K562 (cell line): ENCODE results near the gene MAP1LC3A. TPM values are rescaled to one million over a fixed set of nuclear protein-coding genes. Genes with fewer than 3 reads are reported as not detected.

ENCODE experiments used
- ATAC-seq: fragments of 200-7000 bp; cut with Tn5 transposase; 3 replicates; pipeline ENCODE4 v1.9.1; 2020; ENCODE audit warnings: moderate library complexity
- BruUV-seq: library from RNA; stranded (reverse); fragments of 400-500 nt; replicated peaks from 2 replicates; lab custom pipeline; 2021; lab: Mats Ljungman, UMichigan
- CTCF ChIA-PET: fragments of 300-600 bp; formaldehyde crosslinking; extraction: SDS; loops from one replicate; lab custom pipeline; 2021; ENCODE audit warnings: low intra/inter-chr PET ratio; lab: Yijun Ruan, JAX
- POLR2A ChIA-PET: fragments of 300-600, 350-650 bp; sonication (Branson Sonifier 250); formaldehyde crosslinking; extraction: SDS; loops from one replicate; lab custom pipeline; 2021; ENCODE audit warnings: antibody characterized with exemption, inconsistent platforms; lab: Yijun Ruan, JAX
- DNase-seq, 4 experiments: peaks; one replicate each; pipeline versions ENCODE4 v3.0.0 to v3.0.0-alpha.2; 2011 to 2018; ENCODE audit warnings: low spot score in 3 of 4, mixed read lengths in 3 of 4; ENCODE audit errors: extremely low read depth in 1 of 4
- FAIRE-seq: peaks from 2 replicates; lab custom pipeline; 2011; peaks lifted over from hg19 to GRCh38; lab: Jason Lieb, UNC
- H2AFZ ChIP-seq: 2 replicates; pipeline ENCODE4 v1.6.0; 2011; ENCODE audit warnings: low read depth, low read length, control low read depth, inconsistent platforms
- H3K27ac ChIP-seq: fragments of 200-600 bp; 3 replicates; pipeline ENCODE4 v1.8.0; 2011; ENCODE audit warnings: low read depth, mild to moderate bottlenecking, control low read depth, inconsistent platforms, low read length, moderate library complexity, mixed read lengths; ENCODE audit errors: extremely low read depth
- H3K27me3 ChIP-seq, 2 experiments: fragments of 300-600 bp in 1 of 2; 2 replicates in 1 of 2; 3 replicates in 1 of 2; pipeline versions ENCODE4 v1.6.0 to v1.8.0; 2011; ENCODE audit warnings: inconsistent platforms in 2 of 2, low read length in 2 of 2, mild to moderate bottlenecking in 1 of 2, mixed read lengths in 1 of 2, moderate library complexity in 1 of 2; ENCODE audit not compliant: control insufficient read depth in 2 of 2, insufficient read depth in 2 of 2
- H3K36me3 ChIP-seq: fragments of 300-600 bp; 3 replicates; pipeline ENCODE4 v1.8.0; 2011; ENCODE audit warnings: mild to moderate bottlenecking, low read length, inconsistent platforms; ENCODE audit not compliant: control insufficient read depth, insufficient read depth
- H3K4me1 ChIP-seq, 2 experiments: fragments of 200-600 bp in 1 of 2; replicated peaks in 1 of 2; 2 replicates in 1 of 2; 3 replicates in 1 of 2; pipeline versions ENCODE4 v1.5.1 to v1.8.0; 2011; ENCODE audit warnings: inconsistent platforms in 2 of 2, low read length in 2 of 2, mild to moderate bottlenecking in 1 of 2, mixed read lengths in 1 of 2, moderate library complexity in 1 of 2; ENCODE audit not compliant: control insufficient read depth in 2 of 2, insufficient read depth in 2 of 2
- H3K4me2 ChIP-seq: 2 replicates; pipeline ENCODE4 v1.6.1; 2011; ENCODE audit warnings: low read length, control low read depth, inconsistent platforms, mixed read lengths; ENCODE audit not compliant: insufficient read depth
- H3K4me3 ChIP-seq: fragments of 200-600 bp; sonication (generic), shearing (Covaris generic); 2 replicates; pipeline ENCODE4 v1.5.1; 2016; ENCODE audit warnings: control low read depth, inconsistent platforms
- H3K79me2 ChIP-seq: fragments of 200-600 bp; 3 replicates; pipeline ENCODE4 v1.8.0; 2011; ENCODE audit warnings: low read length, inconsistent platforms; ENCODE audit not compliant: control insufficient read depth, insufficient read depth
- H3K9ac ChIP-seq, 2 experiments: 2 replicates each; pipeline versions ENCODE4 v1.6.0 to v1.6.1; 2011; ENCODE audit warnings: low read depth in 2 of 2, low read length in 2 of 2, control low read depth in 1 of 2, inconsistent platforms in 1 of 2, mild to moderate bottlenecking in 1 of 2, mixed read lengths in 1 of 2; ENCODE audit not compliant: insufficient read depth in 1 of 2
- H3K9me1 ChIP-seq: one replicate; pipeline ENCODE4 v1.6.0; 2011; ENCODE audit warnings: inconsistent platforms, mild to moderate bottlenecking, low read length, moderate library complexity; ENCODE audit not compliant: control insufficient read depth, insufficient read depth
- H3K9me3 ChIP-seq: replicated peaks from 2 replicates; pipeline ENCODE4 v1.5.1; 2011; ENCODE audit warnings: low read depth, low read length, inconsistent platforms; ENCODE audit not compliant: control insufficient read depth, insufficient read depth
- H4K20me1 ChIP-seq: replicated peaks from 2 replicates; pipeline ENCODE4 v1.6.1; 2011; ENCODE audit warnings: low read length, inconsistent platforms, mixed read lengths; ENCODE audit not compliant: control insufficient read depth, insufficient read depth
- ETS2 ChIP-seq: IDR thresholded peaks from 2 replicates; pipeline ENCODE4 v1.6.1; 2016; ENCODE audit warnings: borderline replicate concordance, missing genetic modification characterization, mild to moderate bottlenecking, moderate library complexity, missing compliant biosample characterization; ENCODE audit not compliant: poor library complexity, severe bottlenecking
- KDM5B ChIP-seq: fragments of 200-600 bp; sonication (generic); IDR thresholded peaks from 2 replicates; pipeline ENCODE4 v1.6.1; 2012; ENCODE audit warnings: low read depth, mild to moderate bottlenecking, moderate library complexity, low read length, control low read depth, inconsistent platforms; ENCODE audit not compliant: insufficient replicate concordance
- MEF2A ChIP-seq: IDR thresholded peaks from 2 replicates; pipeline ENCODE4 v1.6.1; 2011; ENCODE audit warnings: low read depth, mild to moderate bottlenecking, low read length, moderate library complexity; ENCODE audit not compliant: control insufficient read depth
- PHTF2 ChIP-seq: fragments of 250-450 bp; sonication (Bioruptor Pico); IDR thresholded peaks from 2 replicates; pipeline ENCODE4 v1.5.0; 2021; ENCODE audit warnings: mild to moderate bottlenecking
- ZFPM2 ChIP-seq: fragments of 250-450 bp; sonication (Bioruptor Pico); IDR thresholded peaks from 2 replicates; pipeline ENCODE4 v1.5.1; 2022; ENCODE audit warnings: mild to moderate bottlenecking
- ZKSCAN8 ChIP-seq: fragments of 200-800 bp; sonication (Bioruptor generic); IDR thresholded peaks from 2 replicates; pipeline ENCODE4 v1.6.1; 2016; ENCODE audit warnings: missing genetic modification characterization, missing compliant biosample characterization
- ZNF589 ChIP-seq: fragments of 200-800 bp; sonication (Bioruptor generic); IDR thresholded peaks from 2 replicates; pipeline ENCODE4 v1.6.1; 2016; ENCODE audit warnings: low read depth, missing genetic modification characterization, missing compliant biosample characterization
- WGBS: fragments of 100-300 bp; shearing (Covaris generic); methylation state at CpG from one replicate; pipeline ENCODE4 v1.1.6; 2016; ENCODE audit warnings: low coverage, mixed read lengths; ENCODE audit not compliant: insufficient coverage; ENCODE audit errors: missing lambda C conversion rate; 5-methylcytosine and 5-hydroxymethylcytosine counted together
- in situ Hi-C: fragments of 300-500 bp; cut with MboI; formaldehyde crosslinking; loops from 4 replicates; pipeline ENCODE4 v1.15.0; 2018; ENCODE audit warnings: inconsistent platforms, mixed read lengths
- intact Hi-C: fragments of 100-400 bp; cut with micrococcal nuclease; formaldehyde crosslinking; loops from 2 replicates; pipeline ENCODE4 v1.14.2; 2022
- polyA plus RNA-seq, 8 experiments: library from polyadenylated mRNA; depleted of rRNA in 4 of 8; stranded (reverse) in 5 of 8; unstranded in 3 of 8; fragments of >200 nt; fragmentation: Nextera tagmentation in 2 of 8; fragmentation: Illumina TruSeq in 1 of 8; extraction: Ambion mirVana in 2 of 8; extraction: Trizol in 1 of 8; gene quantifications; 2 replicates each; pipeline versions ENCODE4 v1.2.1 to v1.2.3, GENCODE V29; 2011 to 2014; ENCODE audit warnings: inconsistent platforms in 1 of 8, missing spikeins in 1 of 8
- total RNA-seq, 7 experiments: library from RNA; depleted of rRNA in 6 of 7; stranded (reverse); fragments of >200 nt in 6 of 7; fragmentation: Illumina TruSeq in 2 of 7; extraction: Trizol in 2 of 7; gene quantifications; 2 replicates each; pipeline versions ENCODE4 v1.2.1 to v1.2.3, GENCODE V29; 2011 to 2021; ENCODE audit warnings: low replicate concordance in 1 of 7

Gene MAP1LC3A
- total and polyA plus RNA-seq, 9 of the 15 experiments (the other 6 are each of a cell fraction or from before 2014, with no cell fraction given) = 0.27 to 0.38 TPM; not detected in 7

DNA sequence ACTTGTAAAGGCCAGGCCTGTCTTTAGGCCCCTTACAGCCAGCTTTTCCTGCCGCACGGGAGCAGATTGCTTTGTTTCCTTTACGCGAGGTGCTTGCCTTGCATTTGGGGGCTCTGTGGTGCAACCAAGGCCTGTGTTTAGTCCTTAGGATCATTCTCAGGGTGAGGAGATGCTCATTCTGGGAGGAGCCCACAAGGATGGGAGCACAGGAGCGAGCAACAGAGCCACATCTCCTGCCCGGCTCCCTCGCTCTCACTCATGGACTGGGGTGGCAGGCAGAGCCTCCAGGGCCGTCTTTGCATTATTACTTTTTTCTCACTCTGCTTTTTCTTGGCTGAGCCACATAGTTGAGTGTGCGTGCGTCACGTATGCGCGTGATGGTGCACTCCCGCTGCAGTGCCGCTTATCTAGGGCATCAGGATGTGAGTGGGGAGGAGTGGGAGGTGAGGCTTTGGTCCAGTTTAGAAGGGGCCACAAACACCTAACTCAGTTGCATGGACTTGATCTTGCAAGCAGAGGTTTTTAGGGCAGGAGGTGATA is 23.1 kb upstream of the MAP1LC3A start:
- no peak overlapping the region for H3K4me3 ChIP-seq
- H3K4me1 ChIP-seq = peaks cover 0 to 3% of the 10 kb centered on the region in 2 experiments; a peak in 1 of 5 replicates
- H3K9me1 ChIP-seq = no peaks in the 10 kb centered on the region
- H3K27me3 ChIP-seq = no peaks in the 10 kb centered on the region
- POLR2A ChIA-PET = interaction anchor here (0.9 kb wide), 1 partner anchor 9 kb away, joined by 3 read pairs; no protein-coding TSS in a partner anchor
- DNase-seq (no peak), ATAC-seq (no peak), FAIRE-seq (no peak)
- H3K27ac ChIP-seq = no peak overlapping the region
- no peak overlapping the region for H3K4me2 ChIP-seq
- in situ Hi-C loops (loop anchor here (10.0 kb wide), 1 partner anchor 169 kb away; the partner anchor contains the start of gene TP53INP2), intact Hi-C loops (loop anchor here (5.0 kb wide), 3 partner anchors 232 to 343 kb away; no protein-coding TSS in a partner anchor)
- 88% methylated on average over 15 of the region's 15 CpGs for WGBS
- TF ChIP-seq PHTF2 (CRISPR knock-in tag) (no peak), KDM5B (no peak), MEF2A (no peak), ZFPM2 (no peak), ZKSCAN8 (CRISPR knock-in tag) (no peak), ETS2 (tag) (no peak), ZNF589 (CRISPR knock-in tag) (no peak)
- peaks cover 3% of the 10 kb centered on the region; the same call in 1 of the 2 replicates for H4K20me1 ChIP-seq
- H2AFZ ChIP-seq = no peak overlapping the region
- H3K9me3 ChIP-seq = no peaks in the 10 kb centered on the region; the same call in 1 of the 2 replicates
- peaks cover 4% of the 10 kb centered on the region; the same call in 1 of the 3 replicates for H3K79me2 ChIP-seq
- CTCF ChIA-PET = no interaction called here
- peaks cover 71% of the 10 kb centered on the region for H3K36me3 ChIP-seq
- no peak overlapping the region for H3K9ac ChIP-seq
- BruUV-seq = no TSS peak
